Transverse colon (tissue), 4 donors: ENCODE data around the gene DARS2. TPM values are rescaled to one million over a fixed set of nuclear protein-coding genes. Genes with fewer than 3 reads are reported as not detected.
"Not testable (repeated sequence)": the region's sequence is repeated elsewhere in the genome, so short reads cannot be mapped to it uniquely, and the experiment has no call there.

Source experiments
- DNase-seq: peaks from one replicate; pipeline ENCODE4 v3.0.0-alpha.2; 2019
- H3K27ac ChIP-seq, 4 donors: fragments of 200-600 bp; sonication (generic); 2 replicates each; pipeline ENCODE4 v1.5.1; 2016 to 2018; ENCODE audit warnings: inconsistent platforms in 4 of 4
- H3K27me3 ChIP-seq: fragments of 200-600 bp; sonication (generic); 2 replicates; pipeline ENCODE4 v1.5.1; 2017; ENCODE audit warnings: inconsistent platforms
- H3K36me3 ChIP-seq, 4 donors: fragments of 200-600 bp; sonication (generic); 2 replicates each; pipeline ENCODE4 v1.5.1; 2017 to 2019; ENCODE audit warnings: inconsistent platforms in 4 of 4
- H3K4me1 ChIP-seq, 4 donors: fragments of 200-600 bp; sonication (generic); 2 replicates each; pipeline ENCODE4 v1.5.1; 2017 to 2020; ENCODE audit warnings: inconsistent platforms in 4 of 4
- H3K4me3 ChIP-seq, 4 donors: fragments of 200-600 bp; sonication (generic); 1 replicate in 1 of 4; 2 replicates in 3 of 4; pipeline versions ENCODE4 v1.5.1 to v1.6.1; 2017 to 2019; ENCODE audit warnings: inconsistent platforms in 4 of 4
- H3K9me3 ChIP-seq, 2 donors: fragments of 200-600 bp; sonication (generic); 2 replicates each; pipeline ENCODE4 v1.5.1; 2017 to 2019; ENCODE audit warnings: inconsistent platforms in 2 of 2
- CTCF ChIP-seq, 5 experiments: fragments of 200-600 bp in 3 of 5; fragments of 450-650 bp in 2 of 5; sonication (generic) in 3 of 5; IDR thresholded peaks; 1 replicate in 2 of 5; 2 replicates in 3 of 5; pipeline ENCODE4 v1.5.1; 2016 to 2017; ENCODE audit warnings: antibody characterized with exemption in 5 of 5, inconsistent platforms in 3 of 5, mild to moderate bottlenecking in 2 of 5, moderate library complexity in 1 of 5
- EP300 ChIP-seq: sonication (generic); formaldehyde crosslinking; IDR thresholded peaks from one replicate; pipeline ENCODE4 v1.6.1; 2017; ENCODE audit warnings: antibody characterized with exemption, low read depth
- POLR2A ChIP-seq: fragments of 450-650 bp; IDR thresholded peaks from one replicate; pipeline ENCODE4 v1.6.1; 2016; ENCODE audit warnings: antibody characterized with exemption, mild to moderate bottlenecking, moderate library complexity
- POLR2AphosphoS5 ChIP-seq, 3 donors: sonication (generic); formaldehyde crosslinking; IDR thresholded peaks; one replicate each; pipeline ENCODE4 v1.6.1; 2016; ENCODE audit warnings: antibody characterized with exemption in 3 of 3
- WGBS, 2 donors: methylation state at CpG; one replicate each; pipeline ENCODE4 v1.1.5; 2018; ENCODE audit warnings: low coverage in 1 of 2; 5-methylcytosine and 5-hydroxymethylcytosine counted together
- in situ Hi-C, 4 donors: fragments of 200-750 bp; cut with MboI; loops; one replicate each; pipeline versions ENCODE4 v1.15.0 to v1.15.1; 2017; ENCODE audit warnings: low sequenced_read_pairs in 3 of 4, low pct_ligation_motif_present in 1 of 4, low pct_unique_long_range_greater_than_20kb in 1 of 4
- intact Hi-C: fragments of 100-400 bp; cut with DNase I; formaldehyde crosslinking; loops from one replicate; pipeline ENCODE4 v1.15.1; 2023; ENCODE audit warnings: low total_unique reads
- total RNA-seq, 4 donors: library from RNA; depleted of rRNA; stranded (reverse); fragments of >200 nt; gene quantifications; one replicate each; pipeline ENCODE4 v1.1.0, GENCODE V29; 2016

The DARS2 gene
- total RNA-seq, 4 donors from 2014 or later = 12.0 to 19.7 (median 16.6) TPM

GRCh38 chr1:173856903-173857302 is 32.4 kb downstream of the DARS2 start:
- Histone ChIP-seq H3K4me1 (no peaks in the 10 kb centered on the region), H3K27ac (no peak overlapping the region), H3K27me3 (no peaks in the 10 kb centered on the region), H3K36me3 (peaks cover 0 to 54% (median 16%) of the 10 kb centered on the region in 4 donors), H3K4me3 (no peak overlapping the region), H3K9me3 (no peaks in the 10 kb centered on the region)
- DNase-seq = no peak
- intact Hi-C loops (no loop called here), in situ Hi-C loops (no loop called here)
- WGBS, 2 donors = 93 to 94% methylated on average over 2 of the region's 2 CpGs
- no peak for TF ChIP-seq POLR2A

GRCh38 chr1:173857363-173857917 is 33.0 kb downstream of the DARS2 start:
- Histone ChIP-seq H3K4me3 (no peak overlapping the region), H3K4me1 (no peaks in the 10 kb centered on the region), H3K27ac (no peak overlapping the region), H3K27me3 (no peaks in the 10 kb centered on the region), H3K9me3 (no peaks in the 10 kb centered on the region), H3K36me3 (peaks cover 0 to 53% (median 16%) of the 10 kb centered on the region in 4 donors)
- DNase-seq = no peak
- intact Hi-C loops = no loop called here
- in situ Hi-C loops = no loop called here
- TF ChIP-seq EP300 = no peak
- TF ChIP-seq POLR2A = no peak
- 89 to 93% methylated on average over 4 of the region's 4 CpGs for WGBS, 2 donors

- peaks cover 0 to 55% (median 19%) of the 10 kb centered on the region in 4 donors for H3K36me3 ChIP-seq
- H3K27me3 ChIP-seq, H3K27ac ChIP-seq, H3K4me1 ChIP-seq, H3K4me3 ChIP-seq, intact Hi-C loops, in situ Hi-C loops, DNase-seq, H3K9me3 ChIP-seq: not testable (repeated sequence)
- WGBS, 2 donors = 94 to 95% methylated on average over 5 of the region's 5 CpGs
Observed at GRCh38 chr1:173859547-173859946, 35.1 kb downstream of the DARS2 start.

GRCh38 chr1:173860065-173860464 is 35.6 kb downstream of the DARS2 start:
- peaks cover 0 to 54% (median 21%) of the 10 kb centered on the region in 4 donors for H3K36me3 ChIP-seq
- no peak overlapping the region for H3K4me3 ChIP-seq
- DNase-seq = no peak
- intact Hi-C loops (no loop called here), in situ Hi-C loops (no loop called here)
- TF ChIP-seq EP300 (no peak), CTCF (IDR thresholded peaks at IDR 0.05) (no peak), POLR2A (no peak), POLR2AphosphoS5 (IDR thresholded peaks at IDR 0.05) (no peak)
- H3K9me3 ChIP-seq = no peaks in the 10 kb centered on the region
- H3K27me3 ChIP-seq = no peaks in the 10 kb centered on the region
- peaks cover 0 to 5% (median under 1%) of the 10 kb centered on the region in 4 donors for H3K4me1 ChIP-seq
- 84 to 91% methylated on average over 1 of the region's 1 CpG for WGBS, 2 donors
- no peak overlapping the region for H3K27ac ChIP-seq

- in situ Hi-C loops = no loop called here
- intact Hi-C loops = no loop called here
- no peak for TF ChIP-seq POLR2AphosphoS5 (IDR thresholded peaks at IDR 0.05)
Observed at GRCh38 chr1:173861731-173862145, 37.3 kb downstream of the DARS2 start.

GRCh38 chr1:173862146-173862768 is 37.8 kb downstream of the DARS2 start:
- DNase-seq, H3K27me3 ChIP-seq, H3K27ac ChIP-seq, H3K9me3 ChIP-seq, intact Hi-C loops, H3K4me3 ChIP-seq, in situ Hi-C loops: not testable (repeated sequence)
- Histone ChIP-seq H3K4me1 (peaks cover 10 to 27% (median 20%) of the 10 kb centered on the region in 4 donors), H3K36me3 (peaks cover 0 to 48% (median 22%) of the 10 kb centered on the region in 4 donors)
- WGBS, 2 donors = 75 to 81% methylated on average over 4 to 13 of the region's 13 CpGs

More at GRCh38 chr1:173861731-173862145, 37.3 kb downstream of the DARS2 start:
- peaks cover 0 to 54% (median 22%) of the 10 kb centered on the region in 4 donors for H3K36me3 ChIP-seq
- peaks cover 7 to 22% (median 16%) of the 10 kb centered on the region in 4 donors for H3K4me1 ChIP-seq
- H3K9me3 ChIP-seq = no peaks in the 10 kb centered on the region
- H3K27me3 ChIP-seq = no peaks in the 10 kb centered on the region
- H3K4me3 ChIP-seq = no peak overlapping the region
- no peak overlapping the region for H3K27ac ChIP-seq
- DNase-seq = no peak
- WGBS, 2 donors = 91 to 93% methylated on average over 6 to 7 of the region's 7 CpGs
